Measurements from ENCODE around the gene DCBLD1. TPM values are rescaled to one million over a fixed set of nuclear protein-coding genes. Genes with fewer than 3 reads are reported as not detected.
"Not testable (repeated sequence)": the region's sequence is repeated elsewhere in the genome, so short reads cannot be mapped to it uniquely, and the experiment has no call there.

Gene DCBLD1
- polyA plus RNA-seq: 1 to 10 TPM; 3.8 TPM

DNA sequence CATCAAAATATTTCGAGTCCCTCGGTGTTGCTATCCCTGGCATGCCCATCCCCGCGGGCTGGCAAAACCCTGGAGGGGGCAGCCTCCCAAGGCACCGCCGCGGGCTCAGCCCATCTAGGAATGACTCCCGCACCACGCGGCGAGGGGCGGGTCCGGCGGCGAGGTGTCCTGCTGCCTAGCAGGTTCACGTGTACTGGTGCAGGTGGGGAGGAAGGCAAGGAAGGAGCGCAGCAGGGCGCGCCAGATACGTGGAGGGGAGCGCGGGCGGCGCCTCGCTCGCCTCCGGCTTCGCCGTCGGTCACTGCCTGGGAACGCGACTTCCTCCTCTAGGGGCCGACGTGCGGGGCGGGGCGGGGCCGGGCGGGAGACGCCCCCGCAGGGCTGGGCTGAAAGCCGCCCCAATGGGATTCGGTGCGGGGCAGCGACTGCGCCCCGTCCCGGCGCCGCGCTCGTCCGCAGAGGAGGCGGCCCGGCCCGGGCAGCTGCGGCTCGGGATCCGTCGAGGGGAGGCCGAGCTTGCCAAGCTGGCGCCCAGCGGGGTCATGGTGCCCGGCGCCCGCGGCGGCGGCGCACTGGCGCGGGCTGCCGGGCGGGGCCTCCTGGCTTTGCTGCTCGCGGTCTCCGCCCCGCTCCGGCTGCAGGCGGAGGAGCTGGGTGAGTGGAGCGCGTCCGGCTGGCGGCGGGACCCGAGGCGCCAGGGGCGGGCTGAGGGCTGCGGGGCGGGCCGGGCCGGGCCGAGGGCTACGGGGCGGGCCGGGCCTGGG lies at the start of gene DCBLD1:
Gene DCBLD1, plus strand, starts transcription at position 435 of the 764 bp plus-strand sequence. Its CDS starts 108 bp downstream, at position 543.
- H3K27me3 ChIP-seq (ENCODE audit: control insufficient read depth in 1 of 2, insufficient read depth in 2 of 2, low read length in 2 of 2): no peaks in the 10 kb centered on the region
- peak within 1 kb of the TSS; percentile 72 to 78 for H3K4me3 ChIP-seq (ENCODE audit: low read depth in 1 of 2, low read length in 2 of 2)
- 0 to 1% methylated on average over 76 to 96 of the region's 96 CpGs for whole genome bisulfite sequencing, 2 donors
- H3K27ac ChIP-seq (ENCODE audit: low read depth in 2 of 2, low read length in 1 of 2): peak within 1 kb of the TSS; percentile 91 to 94
- H3K4me1 ChIP-seq (ENCODE audit: control insufficient read depth in 2 of 2, insufficient read depth in 2 of 2, low read length in 1 of 2): peaks cover 0 to 2% of the 10 kb centered on the region in 2 donors
- no peaks in the 10 kb centered on the region for H3K36me3 ChIP-seq (ENCODE audit: control insufficient read depth in 2 of 2, insufficient read depth in 2 of 2, low read length in 1 of 2)
- no peaks in the 10 kb centered on the region for H3K9me3 ChIP-seq (ENCODE audit: control insufficient read depth in 2 of 2, insufficient read depth in 1 of 2, low read depth in 1 of 2, low read length in 1 of 2)

DNA sequence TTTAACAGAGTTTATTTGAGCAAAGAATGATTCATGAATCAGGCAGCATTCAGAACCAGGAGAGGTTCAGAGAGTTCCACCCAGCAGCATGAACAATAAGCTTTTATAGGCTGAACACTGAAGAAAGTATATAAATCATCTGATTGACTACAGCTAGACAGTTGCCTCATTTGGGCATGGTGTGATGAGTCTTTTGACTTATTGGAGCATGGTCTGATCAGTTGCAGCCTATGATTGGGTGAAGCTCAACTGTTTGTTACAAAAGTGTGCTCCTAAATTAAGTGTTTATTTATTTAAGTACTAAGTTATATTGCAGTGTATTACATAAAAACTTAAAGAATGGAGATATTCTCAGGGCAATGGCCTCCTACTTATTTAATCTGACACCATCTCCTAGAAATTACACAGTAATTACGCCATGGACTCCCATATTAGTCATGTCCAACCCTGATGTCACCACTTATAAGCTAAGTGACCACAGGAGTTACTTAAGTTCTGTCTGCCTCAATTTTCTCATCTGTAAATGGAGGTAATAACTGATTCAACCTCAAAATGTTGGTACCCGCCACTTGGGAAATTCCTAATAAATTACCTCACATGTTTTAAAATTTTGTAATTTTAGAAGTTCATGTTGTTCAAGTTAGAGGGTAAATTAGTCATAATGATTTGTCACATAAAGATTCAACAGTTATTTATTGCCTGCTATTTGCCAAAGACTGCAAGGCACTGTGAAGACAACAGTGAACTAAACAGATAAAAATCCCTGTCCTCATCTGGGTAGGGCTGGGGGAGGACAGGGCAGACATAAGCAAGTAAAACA lies 41.6 kb upstream of the DCBLD1 start:
- H3K4me3 ChIP-seq (ENCODE audit: low read depth in 1 of 2, low read length in 2 of 2): no peak overlapping the region
- H3K36me3 ChIP-seq (ENCODE audit: control insufficient read depth in 2 of 2, insufficient read depth in 2 of 2, low read length in 1 of 2): no peaks in the 10 kb centered on the region
- no peaks in the 10 kb centered on the region for H3K4me1 ChIP-seq (ENCODE audit: control insufficient read depth in 2 of 2, insufficient read depth in 2 of 2, low read length in 1 of 2)
- no peaks in the 10 kb centered on the region for H3K9me3 ChIP-seq (ENCODE audit: control insufficient read depth in 2 of 2, insufficient read depth in 1 of 2, low read depth in 1 of 2, low read length in 1 of 2)
- 67 to 80% methylated on average over 2 of the region's 2 CpGs for WGBS, 2 donors
- peaks cover 0 to 3% of the 10 kb centered on the region in 2 donors for H3K27me3 ChIP-seq (ENCODE audit: control insufficient read depth in 1 of 2, insufficient read depth in 2 of 2, low read length in 2 of 2)
- no peak overlapping the region for H3K27ac ChIP-seq (ENCODE audit: low read depth in 2 of 2, low read length in 1 of 2)

DNA sequence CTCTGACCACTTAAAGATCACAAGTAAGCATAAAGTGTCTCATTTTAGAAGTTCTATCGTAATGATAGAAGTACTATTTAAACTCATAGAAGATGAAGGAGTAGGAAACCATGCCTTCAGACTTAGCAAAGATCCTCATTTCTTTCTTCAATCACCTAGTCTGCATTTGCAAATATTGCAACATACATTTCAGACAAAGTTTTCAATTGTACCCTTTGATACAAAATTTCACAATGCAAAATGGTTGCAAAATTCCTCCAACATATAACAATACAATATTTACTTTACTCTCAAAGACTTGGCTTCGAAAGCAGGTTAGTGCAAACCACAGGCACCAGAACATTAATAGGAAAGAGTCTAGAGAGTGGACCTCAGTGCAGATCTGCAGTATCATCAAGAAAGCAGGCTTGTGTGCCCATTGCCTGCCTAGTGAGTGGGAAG lies 40.6 kb upstream of the DCBLD1 start:
- WGBS, 2 donors: 61 to 64% methylated on average over 2 of the region's 2 CpGs
- H3K4me3 ChIP-seq (ENCODE audit: low read depth in 1 of 2, low read length in 2 of 2): no peak overlapping the region
- no peaks in the 10 kb centered on the region for H3K9me3 ChIP-seq (ENCODE audit: control insufficient read depth in 2 of 2, insufficient read depth in 1 of 2, low read depth in 1 of 2, low read length in 1 of 2)
- no peak overlapping the region for H3K27ac ChIP-seq (ENCODE audit: low read depth in 2 of 2, low read length in 1 of 2)
- no peaks in the 10 kb centered on the region for H3K4me1 ChIP-seq (ENCODE audit: control insufficient read depth in 2 of 2, insufficient read depth in 2 of 2, low read length in 1 of 2)
- peaks cover 0 to 3% of the 10 kb centered on the region in 2 donors for H3K27me3 ChIP-seq (ENCODE audit: control insufficient read depth in 1 of 2, insufficient read depth in 2 of 2, low read length in 2 of 2)
- H3K36me3 ChIP-seq (ENCODE audit: control insufficient read depth in 2 of 2, insufficient read depth in 2 of 2, low read length in 1 of 2): no peaks in the 10 kb centered on the region

DNA sequence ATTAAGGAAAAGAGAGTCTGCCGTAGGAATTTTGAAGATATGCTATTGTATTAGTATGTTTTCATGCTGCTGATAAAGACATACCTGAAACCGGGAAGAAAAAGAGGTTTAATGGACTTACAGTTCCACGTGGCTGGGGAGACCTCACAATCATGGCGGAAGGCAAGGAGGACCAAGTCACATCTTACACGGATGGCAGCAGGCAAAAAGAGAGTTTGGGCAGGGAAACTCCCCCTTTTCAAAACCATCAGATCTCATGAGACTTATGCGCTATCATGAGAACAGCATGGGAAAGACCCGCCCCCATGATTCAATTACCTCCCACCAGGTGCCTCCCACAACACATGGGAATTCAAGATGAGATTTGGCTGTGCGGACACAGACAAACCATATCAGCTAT lies 40.2 kb upstream of the DCBLD1 start:
- H3K4me3 ChIP-seq (ENCODE audit: low read depth in 1 of 2, low read length in 2 of 2); H3K27me3 ChIP-seq (ENCODE audit: control insufficient read depth in 1 of 2, insufficient read depth in 2 of 2, low read length in 2 of 2); H3K36me3 ChIP-seq (ENCODE audit: control insufficient read depth in 2 of 2, insufficient read depth in 2 of 2, low read length in 1 of 2); H3K27ac ChIP-seq (ENCODE audit: low read depth in 2 of 2, low read length in 1 of 2); H3K9me3 ChIP-seq (ENCODE audit: control insufficient read depth in 2 of 2, insufficient read depth in 1 of 2, low read depth in 1 of 2, low read length in 1 of 2); H3K4me1 ChIP-seq (ENCODE audit: control insufficient read depth in 2 of 2, insufficient read depth in 2 of 2, low read length in 1 of 2): not testable (repeated sequence)
- WGBS, 2 donors: 85 to 89% methylated on average over 8 of the region's 8 CpGs

DNA sequence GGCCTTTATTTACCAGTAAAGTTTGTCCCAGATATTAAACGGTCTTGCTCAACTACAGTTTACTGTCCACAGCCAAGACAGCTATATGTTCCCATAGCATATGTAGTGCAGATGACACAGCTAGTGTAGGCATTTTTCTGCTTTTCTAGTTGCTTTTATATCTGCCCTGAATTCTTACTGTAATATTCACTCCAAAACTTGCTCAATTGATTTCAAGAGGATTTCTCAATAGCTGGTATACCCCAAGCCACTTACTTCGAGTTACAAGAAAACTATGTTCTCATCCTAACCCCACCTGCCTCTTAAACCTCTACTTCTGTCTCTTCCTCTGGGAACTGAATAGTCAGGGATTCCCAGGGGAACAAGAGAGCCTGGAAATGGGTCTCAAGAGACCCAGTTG lies 37.9 kb upstream of the DCBLD1 start:
- H3K36me3 ChIP-seq (ENCODE audit: control insufficient read depth in 2 of 2, insufficient read depth in 2 of 2, low read length in 1 of 2): no peaks in the 10 kb centered on the region
- WGBS, 2 donors: 68 to 79% methylated on average over 2 of the region's 2 CpGs
- H3K9me3 ChIP-seq (ENCODE audit: control insufficient read depth in 2 of 2, insufficient read depth in 1 of 2, low read depth in 1 of 2, low read length in 1 of 2): no peaks in the 10 kb centered on the region
- H3K27ac ChIP-seq (ENCODE audit: low read depth in 2 of 2, low read length in 1 of 2): no peak overlapping the region
- H3K4me1 ChIP-seq (ENCODE audit: control insufficient read depth in 2 of 2, insufficient read depth in 2 of 2, low read length in 1 of 2): no peaks in the 10 kb centered on the region
- peaks cover 0 to 3% of the 10 kb centered on the region in 2 donors for H3K27me3 ChIP-seq (ENCODE audit: control insufficient read depth in 1 of 2, insufficient read depth in 2 of 2, low read length in 2 of 2)
- no peak overlapping the region for H3K4me3 ChIP-seq (ENCODE audit: low read depth in 1 of 2, low read length in 2 of 2)

DNA sequence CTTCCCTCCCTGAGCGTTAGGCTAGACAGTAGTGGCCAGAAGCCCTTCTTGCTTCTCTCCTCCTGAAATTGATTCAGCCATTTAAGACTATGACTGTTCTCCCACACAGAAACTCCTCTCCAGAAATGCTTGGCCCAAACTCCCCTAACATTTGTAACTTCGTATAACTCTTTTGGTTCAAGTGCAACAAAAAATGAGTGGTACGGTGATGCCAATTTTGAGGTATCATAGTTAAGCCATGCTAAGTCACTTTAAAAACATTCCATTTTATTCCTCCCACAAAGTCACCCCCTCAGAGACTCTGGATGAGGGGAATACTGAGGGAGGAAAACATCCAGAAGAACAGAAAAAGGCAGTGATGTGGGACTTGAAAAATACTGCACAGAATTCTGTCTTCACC lies 35.6 kb upstream of the DCBLD1 start:
- no peaks in the 10 kb centered on the region for H3K9me3 ChIP-seq (ENCODE audit: control insufficient read depth in 2 of 2, insufficient read depth in 1 of 2, low read depth in 1 of 2, low read length in 1 of 2)
- H3K36me3 ChIP-seq (ENCODE audit: control insufficient read depth in 2 of 2, insufficient read depth in 2 of 2, low read length in 1 of 2): no peaks in the 10 kb centered on the region
- peaks cover 0 to 3% of the 10 kb centered on the region in 2 donors for H3K27me3 ChIP-seq (ENCODE audit: control insufficient read depth in 1 of 2, insufficient read depth in 2 of 2, low read length in 2 of 2)
- H3K27ac ChIP-seq (ENCODE audit: low read depth in 2 of 2, low read length in 1 of 2): no peak overlapping the region
- 61 to 73% methylated on average over 3 of the region's 3 CpGs for WGBS, 2 donors
- H3K4me3 ChIP-seq (ENCODE audit: low read depth in 1 of 2, low read length in 2 of 2): no peak overlapping the region
- H3K4me1 ChIP-seq (ENCODE audit: control insufficient read depth in 2 of 2, insufficient read depth in 2 of 2, low read length in 1 of 2): no peaks in the 10 kb centered on the region

DNA sequence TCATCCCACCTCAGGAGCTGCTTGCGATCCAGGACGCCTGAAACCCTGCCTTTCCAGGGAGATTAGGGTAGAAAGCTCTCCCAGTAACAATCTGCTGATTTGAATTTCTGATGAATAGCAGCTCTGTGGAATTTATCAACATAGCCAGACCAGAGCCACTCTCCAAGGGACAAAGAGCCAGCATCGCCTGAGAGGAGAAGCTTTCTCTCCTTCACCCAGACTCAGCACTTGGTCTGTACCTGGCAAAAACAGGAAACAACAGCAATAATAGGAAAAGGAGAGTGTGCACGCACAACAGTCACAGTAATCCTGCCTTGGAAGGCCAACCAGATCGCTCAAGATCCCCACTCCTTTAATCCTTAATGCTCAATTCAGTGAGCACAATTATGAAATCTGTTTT lies 34.5 kb upstream of the DCBLD1 start:
- 54 to 60% methylated on average over 5 of the region's 5 CpGs for WGBS, 2 donors
- Histone ChIP-seq H3K27ac (ENCODE audit: low read depth in 2 of 2, low read length in 1 of 2) (no peak overlapping the region), H3K4me1 (ENCODE audit: control insufficient read depth in 2 of 2, insufficient read depth in 2 of 2, low read length in 1 of 2) (no peaks in the 10 kb centered on the region), H3K9me3 (ENCODE audit: control insufficient read depth in 2 of 2, insufficient read depth in 1 of 2, low read depth in 1 of 2, low read length in 1 of 2) (no peaks in the 10 kb centered on the region), H3K36me3 (ENCODE audit: control insufficient read depth in 2 of 2, insufficient read depth in 2 of 2, low read length in 1 of 2) (no peaks in the 10 kb centered on the region), H3K4me3 (ENCODE audit: low read depth in 1 of 2, low read length in 2 of 2) (no peak overlapping the region), H3K27me3 (ENCODE audit: control insufficient read depth in 1 of 2, insufficient read depth in 2 of 2, low read length in 2 of 2) (no peaks in the 10 kb centered on the region)

DNA sequence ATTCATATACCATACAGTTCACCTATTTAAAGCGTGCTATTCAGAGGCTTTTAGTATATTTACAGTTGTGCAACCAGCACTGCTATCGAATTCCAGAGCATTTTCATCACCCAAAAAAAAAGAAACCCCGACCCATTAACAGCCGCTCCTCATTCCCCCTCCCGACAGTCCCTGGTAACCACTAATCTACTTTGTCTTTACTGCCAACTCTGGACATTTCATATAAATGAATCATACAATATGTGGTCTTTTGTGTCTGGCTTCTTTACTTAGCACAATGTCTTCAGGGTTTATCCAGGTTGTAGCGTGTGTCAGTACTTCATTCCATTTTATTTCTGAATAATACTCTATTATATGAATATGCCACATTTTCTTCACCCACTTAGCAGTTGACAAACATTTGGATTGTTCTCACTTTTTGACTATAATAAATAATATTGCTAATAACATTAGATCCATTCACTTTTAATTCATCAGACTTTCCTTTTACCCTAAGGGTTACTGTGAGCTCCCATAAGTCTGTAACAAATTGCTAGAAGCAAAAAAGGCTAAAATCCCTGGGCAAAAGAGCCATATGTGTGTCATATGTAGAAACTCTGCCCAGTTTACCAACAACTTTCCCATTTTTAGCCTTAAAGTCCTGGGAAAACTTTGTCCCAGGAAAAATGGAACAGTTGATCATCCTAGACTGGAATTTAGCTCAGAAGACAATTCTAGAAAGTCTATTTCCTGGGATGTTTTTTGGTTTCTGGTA lies 33.6 kb upstream of the DCBLD1 start:
- 24 to 36% methylated on average over 6 of the region's 6 CpGs for WGBS, 2 donors

More for the DNA sequence above, 33.6 kb upstream of the DCBLD1 start:
- H3K9me3 ChIP-seq (ENCODE audit: control insufficient read depth in 2 of 2, insufficient read depth in 1 of 2, low read depth in 1 of 2, low read length in 1 of 2): no peaks in the 10 kb centered on the region
- H3K27ac ChIP-seq (ENCODE audit: low read depth in 2 of 2, low read length in 1 of 2): no peak overlapping the region
- H3K36me3 ChIP-seq (ENCODE audit: control insufficient read depth in 2 of 2, insufficient read depth in 2 of 2, low read length in 1 of 2): no peaks in the 10 kb centered on the region
- H3K27me3 ChIP-seq (ENCODE audit: control insufficient read depth in 1 of 2, insufficient read depth in 2 of 2, low read length in 2 of 2): no peaks in the 10 kb centered on the region
- no peak overlapping the region for H3K4me3 ChIP-seq (ENCODE audit: low read depth in 1 of 2, low read length in 2 of 2)
- H3K4me1 ChIP-seq (ENCODE audit: control insufficient read depth in 2 of 2, insufficient read depth in 2 of 2, low read length in 1 of 2): no peaks in the 10 kb centered on the region

Measured in esophagus (tissue), 2 donors.